Heart left ventricle (tissue), 13 donors: Measurements from ENCODE around the gene KIF26B.

ENCODE experiments used
- CTCF ChIP-seq, 12 donors: fragments of 200-600 bp; sonication (generic) in 4 of 12; IDR thresholded peaks; one replicate each; pipeline versions ENCODE4 v1.5.0 to v1.8.0; 2018 to 2022; ENCODE audit warnings: antibody characterized with exemption in 12 of 12, mild to moderate bottlenecking in 5 of 12
- POLR2A ChIP-seq, 2 donors: fragments of 450-650 bp; IDR thresholded peaks; one replicate each; pipeline ENCODE4 v1.6.1; 2017; ENCODE audit warnings: antibody characterized with exemption in 2 of 2, mild to moderate bottlenecking in 2 of 2, moderate library complexity in 2 of 2
- donor health status: ischemic (EF 13 %, LVEDD 7.1; RV severe dilation, severe dysfunction).
- donor health status: DM: no; HTN: yes; CAD: no.
- donor health status: DM: no; HTN: no; CAD: no.
- donor health status: ischemic (EF 25% LVEDD 6.9; RV normal size, moderate dysfunction).
- donor health status: ischemic (EF 25% LVEDD 5.7; RV mildly dilated, moderate dysfunction).
- donor health status: ischemic (EF 35%, LVEDD 5.7; RV mildly dilated, moderate dysfunction).
- donor health status: nonischemic (EF 11% LVEDD 7.7; RV severe dilation, severe dysfunction).
- donor health status: DM: yes; HTN: yes; CAD: no.
- donor health status: PGD.
- donor health status: ischemic (EF 29% LVEDD 5.4; RV normal size, mild dysfunction).
- donor health status: nonischemic (EF 23%, LVEDD 6.1; RV moderate dilation, normal function).

GRCh38 chr1:245459621-245460020 lies 304.8 kb downstream of the KIF26B start:
- TF ChIP-seq CTCF (IDR thresholded peaks at IDR 0.05) (no peak), POLR2A (IDR thresholded peaks at IDR 0.05) (no peak)
